Smooth muscle cell (in vitro differentiated cells): Measurements from ENCODE around the gene SLC46A2. TPM values are rescaled to one million over a fixed set of nuclear protein-coding genes. Genes with fewer than 3 reads are reported as not detected.

Source experiments
- DNase-seq: peaks from one replicate; lab custom pipeline; 2025; ENCODE audit not compliant: unreplicated experiment; lab: John Stamatoyannopoulos, UW
- H2AFZ ChIP-seq: fragments of 200-600 bp; sonication (generic); 2 replicates; pipeline ENCODE4 v1.6.0; 2016; ENCODE audit warnings: antibody characterized with exemption, low read depth, mild to moderate bottlenecking
- H3F3A ChIP-seq: fragments of 200-600 bp; sonication (generic); 2 replicates; pipeline ENCODE4 v1.6.0; 2017; ENCODE audit warnings: antibody characterized with exemption, low read depth
- H3K27ac ChIP-seq: fragments of 200-600 bp; sonication (generic); 2 replicates; pipeline ENCODE4 v1.5.1; 2016; ENCODE audit warnings: low read depth, mild to moderate bottlenecking
- H3K27me3 ChIP-seq: fragments of 200-600 bp; sonication (generic); 2 replicates; pipeline ENCODE4 v1.6.1; 2016; ENCODE audit warnings: low read depth, mild to moderate bottlenecking
- H3K36me3 ChIP-seq: fragments of 200-600 bp; sonication (generic); 2 replicates; pipeline ENCODE4 v1.5.1; 2016; ENCODE audit warnings: low read depth
- H3K4me1 ChIP-seq: fragments of 200-600 bp; sonication (generic); 2 replicates; pipeline ENCODE4 v1.5.1; 2016; ENCODE audit warnings: low read depth
- H3K4me2 ChIP-seq: fragments of 200-600 bp; sonication (generic); 2 replicates; pipeline ENCODE4 v1.6.0; 2016; ENCODE audit warnings: mild to moderate bottlenecking
- H3K4me3 ChIP-seq: fragments of 200-600 bp; sonication (generic); 2 replicates; pipeline ENCODE4 v1.5.1; 2016; ENCODE audit warnings: mild to moderate bottlenecking
- H3K79me2 ChIP-seq: fragments of 200-600 bp; sonication (generic); 2 replicates; pipeline ENCODE4 v1.6.0; 2016; ENCODE audit warnings: low read depth, mild to moderate bottlenecking
- H3K9ac ChIP-seq: fragments of 200-600 bp; sonication (generic); 2 replicates; pipeline ENCODE4 v1.6.0; 2016; ENCODE audit warnings: low read depth
- H3K9me3 ChIP-seq: fragments of 200-600 bp; sonication (generic); replicated peaks from 2 replicates; pipeline ENCODE4 v1.5.1; 2016; ENCODE audit warnings: low read depth
- H4K20me1 ChIP-seq: fragments of 200-600 bp; sonication (generic); 2 replicates; pipeline ENCODE4 v1.6.0; 2016; ENCODE audit warnings: low read depth
- CTCF ChIP-seq: fragments of 200-600 bp; sonication (generic); IDR thresholded peaks from 2 replicates; pipeline ENCODE4 v1.5.1; 2017; ENCODE audit warnings: borderline replicate concordance, mild to moderate bottlenecking, antibody characterized with exemption; ENCODE audit not compliant: insufficient read depth, poor library complexity, severe bottlenecking
- WGBS: methylation state at CpG from one replicate; pipeline ENCODE4 v1.1.7; 2016; ENCODE audit warnings: low lambda C conversion rate; 5-methylcytosine and 5-hydroxymethylcytosine counted together
- polyA plus RNA-seq: library from polyadenylated mRNA; unstranded; fragments of >200 nt; fragmentation: Nextera tagmentation; extraction: Ambion mirVana; gene quantifications from 2 replicates; pipeline ENCODE4 v1.2.1, GENCODE V29; 2016
- total RNA-seq: library from RNA; depleted of rRNA; stranded (reverse); fragments of >200 nt; gene quantifications from 2 replicates; pipeline ENCODE4 v1.2.3, GENCODE V29; 2014

Gene SLC46A2
- total and polyA plus RNA-seq, 2 experiments from 2014 or later, result not detected

- no peak for TF ChIP-seq CTCF
- Histone ChIP-seq H3K4me2 (no peak overlapping the region), H3K27ac (no peak overlapping the region), H3K36me3 (no peaks in the 10 kb centered on the region), H2AFZ (no peak overlapping the region), H3K4me3 (no peak overlapping the region), H3F3A (no peaks in the 10 kb centered on the region), H4K20me1 (no peaks in the 10 kb centered on the region), H3K27me3 (no peaks in the 10 kb centered on the region), H3K9ac (no peak overlapping the region), H3K9me3 (no peaks in the 10 kb centered on the region), H3K4me1 (no peaks in the 10 kb centered on the region), H3K79me2 (no peaks in the 10 kb centered on the region)
- WGBS, result 87% methylated on average over 13 of the region's 13 CpGs
- DNase-seq, result no peak
Observed at GRCh38 chr9:112848316-112849151, 42.1 kb downstream of the SLC46A2 start.

DNA sequence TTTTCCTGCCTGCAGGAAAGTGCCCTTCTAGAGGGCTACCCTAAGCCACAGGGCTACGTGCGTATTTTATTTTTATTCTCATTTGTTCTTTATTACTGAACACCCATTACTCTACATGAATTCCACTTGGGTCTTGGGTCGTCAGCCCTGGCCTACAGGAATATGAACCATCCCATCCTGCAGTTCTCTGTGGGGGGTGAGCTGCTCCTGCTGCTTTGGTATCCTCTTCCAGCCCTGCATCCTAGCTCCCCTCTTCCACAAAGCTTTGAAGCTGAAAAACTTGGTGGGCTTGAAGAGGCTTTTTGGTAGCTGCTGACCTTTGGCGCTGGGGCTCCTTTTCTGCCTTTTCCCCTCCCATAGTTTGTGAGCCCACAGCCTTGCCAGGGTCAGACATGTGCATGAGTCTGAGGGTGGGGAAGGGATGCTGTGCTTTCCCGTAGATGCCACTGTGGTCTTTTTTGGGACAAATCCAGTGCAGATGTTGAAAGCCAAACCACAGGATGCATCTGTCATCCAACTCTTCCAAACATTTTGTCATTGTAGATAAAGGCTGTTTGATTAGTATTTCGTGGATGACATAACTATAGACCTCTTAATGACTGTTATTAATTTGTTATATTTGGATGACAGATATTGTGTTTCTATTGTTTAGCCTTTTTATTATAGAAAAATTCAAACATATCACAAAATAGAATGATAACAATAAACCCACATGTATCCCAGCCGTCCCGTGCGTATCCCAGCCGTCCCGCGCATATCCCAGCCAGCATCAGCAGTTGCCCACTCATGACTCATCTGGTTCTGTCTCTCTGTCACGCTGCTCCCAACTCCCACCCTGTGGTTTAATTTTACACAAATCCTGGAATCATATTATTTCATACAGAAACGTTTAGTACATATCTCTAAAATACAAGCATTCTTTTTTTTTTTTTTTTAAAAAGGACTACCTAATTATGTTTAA, 43.9 kb downstream of the SLC46A2 start:
- DNase-seq, result no peak
- no peak overlapping the region for H3K9ac ChIP-seq
- WGBS, result 55% methylated on average over 14 of the region's 14 CpGs
- no peaks in the 10 kb centered on the region for H3F3A ChIP-seq
- no peaks in the 10 kb centered on the region for H3K36me3 ChIP-seq
- no peak overlapping the region for H3K27ac ChIP-seq
- H2AFZ ChIP-seq, result no peak overlapping the region
- no peaks in the 10 kb centered on the region for H3K9me3 ChIP-seq
- no peaks in the 10 kb centered on the region for H3K79me2 ChIP-seq
- no peaks in the 10 kb centered on the region for H4K20me1 ChIP-seq
- H3K4me2 ChIP-seq, result no peak overlapping the region
- no peak overlapping the region for H3K4me3 ChIP-seq
- no peaks in the 10 kb centered on the region for H3K4me1 ChIP-seq
- no peak for TF ChIP-seq CTCF
- no peaks in the 10 kb centered on the region for H3K27me3 ChIP-seq

DNA sequence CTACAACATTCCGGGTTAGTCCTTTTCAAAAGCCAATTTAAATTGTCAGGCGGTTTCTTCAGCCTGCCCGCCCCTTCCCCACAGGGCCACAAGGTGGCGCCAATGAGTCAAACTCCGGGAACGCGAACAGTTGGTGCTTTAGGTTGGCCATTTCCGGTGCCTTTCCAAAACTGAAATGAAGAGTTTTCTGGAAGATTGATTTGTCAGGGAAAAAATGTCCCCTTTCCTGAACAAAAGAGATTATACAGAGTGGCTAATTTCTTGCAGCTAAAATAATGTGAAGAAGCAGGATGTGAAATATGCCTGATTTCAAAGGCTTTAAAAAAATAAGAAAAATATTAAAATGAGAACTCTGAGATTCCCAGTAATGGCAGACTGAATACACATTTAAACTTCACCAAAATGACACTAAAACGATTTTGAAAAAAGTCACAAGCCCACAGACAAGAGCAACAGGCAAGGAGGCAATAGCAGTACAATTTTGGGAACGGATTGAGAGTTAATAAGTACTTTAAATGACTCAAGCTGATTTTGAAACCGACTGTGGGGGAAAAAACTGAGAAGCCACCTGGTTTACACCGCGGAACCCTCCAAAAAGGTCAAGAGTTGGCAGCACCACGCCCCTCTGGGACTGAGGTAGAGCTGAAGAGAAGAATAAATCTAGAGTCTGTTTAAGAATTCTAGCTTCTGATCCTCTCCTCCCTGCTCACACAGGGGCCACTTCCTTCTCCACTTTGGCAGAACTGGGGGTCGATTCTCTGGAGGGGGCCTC, 45.7 kb downstream of the SLC46A2 start:
- no peaks in the 10 kb centered on the region for H3K36me3 ChIP-seq
- H4K20me1 ChIP-seq, result no peaks in the 10 kb centered on the region
- H3K9me3 ChIP-seq, result no peaks in the 10 kb centered on the region
- 39% methylated on average over 15 of the region's 15 CpGs for WGBS
- H2AFZ ChIP-seq, result peak overlapping the region; percentile 59
- no peaks in the 10 kb centered on the region for H3K4me1 ChIP-seq
- peak overlapping the region; percentile 71 for H3K4me2 ChIP-seq
- no peak overlapping the region for H3K27ac ChIP-seq
- H3K79me2 ChIP-seq, result no peaks in the 10 kb centered on the region
- no peak overlapping the region for H3K9ac ChIP-seq
- no peak overlapping the region for H3K4me3 ChIP-seq
- H3K27me3 ChIP-seq, result no peaks in the 10 kb centered on the region
- TF ChIP-seq CTCF, result peak; percentile 98
- DNase-seq, result peak; percentile 53
- H3F3A ChIP-seq, result no peaks in the 10 kb centered on the region
